Sciatic nerve (tissue), 2 donors: ENCODE measurements around the gene APLP1. TPM values are rescaled to one million over a fixed set of nuclear protein-coding genes. Genes with fewer than 3 reads are reported as not detected.
"Not testable (repeated sequence)": the region's sequence is repeated elsewhere in the genome, so short reads cannot be mapped to it uniquely, and the experiment has no call there.

Experiments used
- ATAC-seq: fragments of 200-7000 bp; cut with Tn5 transposase; one replicate; pipeline ENCODE4 v1.9.1; 2020; ENCODE audit warnings: mild to moderate bottlenecking, moderate library complexity
- DNase-seq: peaks from one replicate; pipeline ENCODE4 v3.0.0-alpha.2; 2020; ENCODE audit warnings: low spot score
- intact Hi-C: fragments of 100-400 bp; cut with DNase I; formaldehyde crosslinking; loops from one replicate; pipeline ENCODE4 v1.14.2; 2022
- total RNA-seq: library from RNA; stranded (reverse); fragmentation: NEBNext Ultra II Directional; extraction: Animal tissue kit (Norgen Biotek cat#: 25700); gene quantifications from one replicate; pipeline ENCODE4 v1.2.1, GENCODE V29; 2021
- donor health status: DM: no; HTN: no; CAD: no.
- donor health status: DM: no; HTN: no; CAD: no.

APLP1 gene
- 14.1 TPM for total RNA-seq

- peak; percentile 76 for DNase-seq
- intact Hi-C loops, result no loop called here
- ATAC-seq, result peak; percentile 81
These were observed at the start of gene APLP1 for GRCh38 chr19:35868172-35868822. TSS of gene APLP1 (plus strand) at chr19:35868574. CDS start at chr19:35868637, 63 bp downstream.

- no peak for DNase-seq
- intact Hi-C loops, result no loop called here
- ATAC-seq, result no peak
These were observed 45.8 kb upstream of the APLP1 start for GRCh38 chr19:35822579-35822978.

GRCh38 chr19:35824150-35824549, 44.2 kb upstream of the APLP1 start:
- ATAC-seq, result no peak
- intact Hi-C loops, result no loop called here
- DNase-seq, result no peak

- intact Hi-C loops, result no loop called here
- DNase-seq (peak; percentile 82), ATAC-seq (peak; percentile 58)
These were observed 39.6 kb upstream of the APLP1 start for GRCh38 chr19:35828692-35829301.

- DNase-seq, result no peak
- no peak for ATAC-seq
- intact Hi-C loops, result no loop called here
These were observed 37.4 kb upstream of the APLP1 start for GRCh38 chr19:35830986-35831385.

GRCh38 chr19:35832054-35832453, 36.3 kb upstream of the APLP1 start:
- ATAC-seq (no peak), DNase-seq (no peak)
- intact Hi-C loops, result no loop called here

- ATAC-seq (no peak), DNase-seq (no peak)
- intact Hi-C loops, result no loop called here
These were observed 34.4 kb upstream of the APLP1 start for GRCh38 chr19:35833972-35834371.

GRCh38 chr19:35836096-35836495, 32.3 kb upstream of the APLP1 start:
- DNase-seq, intact Hi-C loops, ATAC-seq: not testable (repeated sequence)

GRCh38 chr19:35841961-35842595, 26.3 kb upstream of the APLP1 start:
- intact Hi-C loops, result no loop called here
- ATAC-seq (no peak), DNase-seq (no peak)

GRCh38 chr19:35842666-35843272, 25.6 kb upstream of the APLP1 start:
- DNase-seq, result no peak
- intact Hi-C loops, result no loop called here
- no peak for ATAC-seq

- DNase-seq (no peak), ATAC-seq (no peak)
- intact Hi-C loops, result no loop called here
These were observed 24.5 kb upstream of the APLP1 start for GRCh38 chr19:35843676-35844481.

- no peak for DNase-seq
- intact Hi-C loops, result no loop called here
- no peak for ATAC-seq
These were observed 23.7 kb upstream of the APLP1 start for GRCh38 chr19:35844482-35845214.

- ATAC-seq (no peak), DNase-seq (no peak)
- intact Hi-C loops, result no loop called here
These were observed 22.9 kb upstream of the APLP1 start for GRCh38 chr19:35845215-35846037.

- no peak for DNase-seq
- intact Hi-C loops, result no loop called here
These were observed 22.2 kb upstream of the APLP1 start for GRCh38 chr19:35846038-35846668.

GRCh38 chr19:35847911-35848310, 20.5 kb upstream of the APLP1 start:
- ATAC-seq, result no peak
- intact Hi-C loops, result no loop called here
- DNase-seq, result no peak

More at GRCh38 chr19:35846038-35846668, 22.2 kb upstream of the APLP1 start:
- ATAC-seq, result no peak

GRCh38 chr19:35848486-35848885, 19.9 kb upstream of the APLP1 start:
- DNase-seq (no peak), ATAC-seq (no peak)
- intact Hi-C loops, result no loop called here

- intact Hi-C loops, result no loop called here
- DNase-seq, result no peak
These were observed 19.4 kb upstream of the APLP1 start for GRCh38 chr19:35848919-35849505.

More at GRCh38 chr19:35848919-35849505, 19.4 kb upstream of the APLP1 start:
- no peak for ATAC-seq
